ENCODE measurements around the gene MTA3.

DNA sequence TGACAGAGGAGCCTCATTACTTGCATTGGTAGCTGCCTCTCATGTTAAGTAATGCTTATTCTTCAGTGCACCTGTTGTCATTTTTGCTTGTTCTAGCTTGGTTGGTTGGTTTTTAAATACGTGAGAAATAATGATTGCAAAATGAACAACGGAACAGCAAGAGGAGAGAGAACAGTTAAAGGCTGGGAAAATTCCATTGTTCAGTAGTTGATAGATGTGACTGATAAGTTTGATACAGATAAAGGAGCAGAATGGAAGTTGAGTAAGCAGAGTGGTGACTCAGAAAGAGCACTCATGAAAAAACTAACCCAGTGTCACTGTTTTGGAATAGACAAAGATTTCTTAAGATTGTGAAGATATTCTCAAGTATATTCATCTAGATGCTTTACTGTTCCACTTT lies 50.5 kb downstream of the MTA3 start:
- TF ChIP-seq, protein P1, sequence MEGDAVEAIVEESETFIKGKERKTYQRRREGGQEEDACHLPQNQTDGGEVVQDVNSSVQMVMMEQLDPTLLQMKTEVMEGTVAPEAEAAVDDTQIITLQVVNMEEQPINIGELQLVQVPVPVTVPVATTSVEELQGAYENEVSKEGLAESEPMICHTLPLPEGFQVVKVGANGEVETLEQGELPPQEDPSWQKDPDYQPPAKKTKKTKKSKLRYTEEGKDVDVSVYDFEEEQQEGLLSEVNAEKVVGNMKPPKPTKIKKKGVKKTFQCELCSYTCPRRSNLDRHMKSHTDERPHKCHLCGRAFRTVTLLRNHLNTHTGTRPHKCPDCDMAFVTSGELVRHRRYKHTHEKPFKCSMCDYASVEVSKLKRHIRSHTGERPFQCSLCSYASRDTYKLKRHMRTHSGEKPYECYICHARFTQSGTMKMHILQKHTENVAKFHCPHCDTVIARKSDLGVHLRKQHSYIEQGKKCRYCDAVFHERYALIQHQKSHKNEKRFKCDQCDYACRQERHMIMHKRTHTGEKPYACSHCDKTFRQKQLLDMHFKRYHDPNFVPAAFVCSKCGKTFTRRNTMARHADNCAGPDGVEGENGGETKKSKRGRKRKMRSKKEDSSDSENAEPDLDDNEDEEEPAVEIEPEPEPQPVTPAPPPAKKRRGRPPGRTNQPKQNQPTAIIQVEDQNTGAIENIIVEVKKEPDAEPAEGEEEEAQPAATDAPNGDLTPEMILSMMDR (conservative IDR thresholded peaks at IDR 0.05 in 1 of 2, IDR thresholded peaks at IDR 0.05 in 1 of 2; ENCODE audit: low read depth in 1 of 2, low read length in 2 of 2) = no peak
- TF ChIP-seq EZH2 (IDR thresholded peaks at IDR 0.05; ENCODE audit: low read length, missing control alignments) = no peak

Data from fibroblast of lung (primary cell).